Activated T-helper 1 cell treated with Interleukin-2 at 50 U/mL for 16 hours (primary cell): Measurements from ENCODE around the gene ZFHX2.

Experiments used
- DNase-seq: peaks from one replicate; pipeline ENCODE4 v3.0.0-alpha.2; 2020; ENCODE audit warnings: low read depth

The ZFHX2 gene

DNA sequence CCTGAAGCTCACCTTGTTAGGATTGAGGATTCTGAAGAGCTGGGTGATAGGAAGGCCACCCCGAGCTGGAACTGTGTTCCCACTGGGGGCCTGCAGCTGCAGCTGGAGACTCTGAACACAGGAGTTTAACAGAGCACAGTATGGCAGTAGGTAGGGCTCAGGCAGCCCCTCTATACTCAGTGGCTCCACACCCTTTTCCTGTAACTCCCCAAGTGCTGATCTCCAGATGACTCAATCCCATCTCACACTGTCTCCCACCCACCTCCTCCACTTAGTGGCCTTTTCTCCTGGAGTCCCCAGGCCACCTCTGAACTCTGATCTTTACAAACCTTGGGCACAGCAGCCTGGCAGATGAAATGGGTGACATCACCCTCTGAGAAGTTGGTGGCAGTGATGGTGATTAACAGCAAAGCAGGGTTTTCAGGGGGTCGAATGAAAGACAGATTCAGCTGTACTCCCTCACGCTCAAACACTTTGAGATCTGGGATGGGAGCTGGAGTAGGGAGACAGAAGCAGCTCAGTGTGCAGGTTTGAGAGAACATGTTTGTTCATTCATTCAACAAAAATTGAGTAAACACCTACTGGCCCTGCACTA, 8.5 kb upstream of the ZFHX2 start:
- DNase-seq: no peak

DNA sequence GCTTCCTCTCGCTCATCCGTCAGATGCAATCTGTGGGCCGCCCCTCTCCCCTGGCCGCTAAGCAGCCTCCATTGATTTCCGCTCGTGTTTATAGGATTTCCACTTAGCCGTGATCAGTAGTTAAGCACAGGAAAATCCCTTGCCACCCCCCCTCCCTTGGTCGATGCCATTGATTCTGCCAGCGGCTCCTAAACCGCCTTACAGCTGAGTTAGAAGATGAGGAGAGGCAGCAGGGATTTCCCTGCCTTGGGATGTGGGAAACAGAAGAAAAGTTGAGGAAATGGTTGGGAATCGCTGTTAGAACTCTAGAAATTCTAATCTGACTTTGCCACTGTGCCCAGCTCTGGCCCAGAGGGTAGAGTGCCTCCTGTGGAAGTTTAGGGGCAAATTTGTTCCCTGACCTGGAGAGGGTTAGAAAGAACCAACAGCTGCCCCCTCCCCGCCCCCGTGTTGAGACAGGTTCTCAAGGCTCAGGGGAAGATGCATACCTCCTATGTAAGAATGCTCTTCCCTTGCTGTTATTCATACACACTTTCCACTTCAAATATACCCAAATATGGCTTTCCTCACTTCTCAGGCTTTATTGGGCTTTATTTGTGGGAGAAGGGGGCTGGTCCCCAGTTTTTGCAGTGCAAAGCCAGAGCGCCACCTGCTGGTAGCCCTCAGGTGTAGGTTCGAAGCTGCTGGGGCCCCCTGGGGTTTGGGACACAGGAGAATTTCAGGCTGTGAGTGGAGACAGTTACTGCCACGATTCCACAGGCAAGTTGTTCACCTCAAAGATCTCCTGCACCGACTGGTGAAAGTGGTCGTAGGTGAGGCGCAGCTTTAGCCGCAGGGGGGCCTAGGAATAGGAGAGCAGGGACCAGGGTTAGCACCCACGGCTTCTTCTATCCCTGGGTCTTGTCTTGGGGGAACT, 7.7 kb upstream of the ZFHX2 start:
- DNase-seq: peak; percentile 47

DNA sequence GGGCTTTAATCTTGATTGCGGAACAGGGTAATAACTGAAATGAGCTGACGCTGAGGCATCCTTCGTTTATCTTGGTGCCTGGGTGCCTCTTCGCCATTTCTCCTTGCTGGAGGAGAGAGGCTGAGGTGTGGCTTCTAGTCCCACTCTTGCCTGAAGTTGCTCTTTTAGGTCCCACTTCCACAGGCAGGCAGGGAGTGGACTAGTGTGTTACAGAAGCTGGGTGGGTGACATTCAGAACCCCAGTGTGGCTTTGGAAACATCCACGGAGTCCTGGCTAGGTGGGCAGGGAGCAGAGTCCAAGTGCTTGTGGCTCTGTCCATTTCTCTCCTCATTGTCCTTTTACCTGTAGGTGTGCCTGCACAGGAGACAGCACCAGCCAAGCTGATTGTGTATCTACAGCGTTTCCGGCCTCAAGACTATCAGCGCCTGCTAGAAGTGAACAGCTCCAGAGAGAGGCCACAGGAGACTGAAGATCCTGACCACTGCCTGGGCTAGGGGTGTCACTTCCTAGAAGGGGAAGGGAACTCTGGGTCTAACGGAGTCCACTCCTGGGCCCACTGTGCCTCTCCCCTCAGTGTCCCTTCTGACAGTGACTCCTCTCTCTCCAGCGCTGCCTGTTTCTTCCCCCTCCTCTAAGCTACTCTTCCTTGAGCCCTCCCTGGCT, 6.9 kb upstream of the ZFHX2 start:
- DNase-seq: no peak

DNA sequence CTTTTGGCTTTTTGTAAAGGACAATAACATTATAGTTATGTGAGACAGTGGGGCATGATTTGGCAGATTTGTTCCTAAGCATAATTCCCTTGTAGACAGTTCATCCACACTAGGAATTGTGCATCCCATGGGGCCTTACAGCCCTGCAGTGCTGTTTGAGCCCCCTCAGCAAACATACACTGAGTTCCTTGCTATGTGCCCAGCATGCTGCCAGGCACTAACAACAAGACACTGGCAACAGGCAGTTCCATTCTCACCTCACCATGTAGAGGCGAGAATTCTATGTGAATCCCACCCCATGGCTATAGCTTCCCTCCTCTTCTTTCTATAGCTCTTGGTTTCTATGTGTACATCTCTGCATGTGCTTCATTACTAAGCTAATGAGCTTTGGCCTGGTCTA, 6.4 kb upstream of the ZFHX2 start:
- no peak for DNase-seq

GRCh38 chr14:23557521-23557920, 6.0 kb upstream of the ZFHX2 start:
- DNase-seq: no peak

- DNase-seq: no peak
Measured at GRCh38 chr14:23556700-23557440, 5.3 kb upstream of the ZFHX2 start.

DNA sequence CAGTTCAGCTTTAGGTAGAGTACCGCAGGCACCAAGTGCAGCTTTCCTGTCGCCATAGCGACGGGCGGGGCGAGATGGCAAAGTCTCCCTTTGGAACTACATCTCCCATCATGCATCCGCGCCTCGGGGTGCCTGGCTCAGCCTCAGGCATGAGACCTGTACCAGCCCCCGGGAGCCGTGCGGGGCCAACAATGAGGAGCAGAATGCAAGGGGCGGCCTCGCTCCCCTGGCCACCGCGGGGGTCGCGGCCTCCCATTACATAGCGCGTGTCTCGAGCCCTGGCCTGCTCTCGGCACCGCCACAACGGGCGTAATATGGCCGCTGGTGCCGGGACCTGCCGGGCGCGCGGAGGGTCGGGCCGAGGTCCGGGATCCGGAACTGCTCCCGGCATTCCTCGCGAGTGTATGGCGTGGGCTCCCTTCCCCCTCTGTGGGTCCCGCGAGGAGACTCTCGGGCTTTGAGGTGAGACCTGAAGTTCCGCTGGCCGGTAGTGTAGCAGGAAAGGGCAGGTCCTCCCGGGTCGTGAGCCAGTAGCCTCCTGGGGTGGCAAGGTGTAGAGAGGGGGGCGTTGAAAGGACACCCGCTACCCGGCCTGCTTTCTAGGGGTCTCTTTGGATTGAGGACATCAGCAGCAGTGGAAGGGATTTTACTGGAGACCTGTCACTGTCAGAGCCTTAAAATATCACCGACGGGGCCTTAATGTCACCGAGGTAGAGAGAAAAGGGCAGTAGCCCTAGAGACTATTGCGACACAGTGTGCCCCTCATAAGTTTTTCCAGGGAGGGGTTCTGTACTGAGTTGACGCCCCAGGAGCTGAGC, 4.5 kb upstream of the ZFHX2 start, which contains the start of gene THTPA:
Gene THTPA, plus strand, starts transcription at position 390 of the 818 bp plus-strand sequence. CDS start 487 bp downstream, outside the sequence.
- peak; percentile 81 for DNase-seq

- DNase-seq: no peak
Measured at GRCh38 chr14:23555533-23555881, 3.9 kb upstream of the ZFHX2 start.

DNA sequence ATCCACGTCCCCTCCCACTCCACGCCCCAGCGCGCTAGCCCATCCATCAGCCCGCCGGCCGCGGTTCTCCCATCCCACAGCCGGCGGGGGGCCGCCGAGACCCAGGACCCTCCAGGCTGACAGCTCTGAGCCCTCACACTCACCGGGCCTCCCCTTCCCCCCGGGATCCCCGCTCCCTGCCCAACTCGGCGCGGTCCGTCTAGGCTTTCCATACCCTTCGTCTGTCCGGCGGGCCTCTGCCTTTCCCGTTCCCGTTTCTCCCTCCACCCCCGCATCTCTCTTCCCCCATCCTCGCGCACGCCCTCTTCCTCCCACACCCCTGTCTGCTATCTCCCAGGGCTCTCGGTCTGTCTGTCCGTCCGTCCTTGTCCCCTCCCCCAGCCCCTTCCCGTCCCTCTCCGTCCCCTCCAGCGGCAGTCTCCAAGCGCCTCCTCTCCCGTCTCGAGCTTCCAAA, 726 bp downstream of the ZFHX2 start:
- no peak for DNase-seq

GRCh38 chr14:23550131-23550811, 1.3 kb downstream of the ZFHX2 start:
- no peak for DNase-seq

GRCh38 chr14:23548351-23549318, 2.9 kb downstream of the ZFHX2 start:
- DNase-seq: no peak

- DNase-seq: no peak
Measured at GRCh38 chr14:23547924-23548323, 3.6 kb downstream of the ZFHX2 start.

DNA sequence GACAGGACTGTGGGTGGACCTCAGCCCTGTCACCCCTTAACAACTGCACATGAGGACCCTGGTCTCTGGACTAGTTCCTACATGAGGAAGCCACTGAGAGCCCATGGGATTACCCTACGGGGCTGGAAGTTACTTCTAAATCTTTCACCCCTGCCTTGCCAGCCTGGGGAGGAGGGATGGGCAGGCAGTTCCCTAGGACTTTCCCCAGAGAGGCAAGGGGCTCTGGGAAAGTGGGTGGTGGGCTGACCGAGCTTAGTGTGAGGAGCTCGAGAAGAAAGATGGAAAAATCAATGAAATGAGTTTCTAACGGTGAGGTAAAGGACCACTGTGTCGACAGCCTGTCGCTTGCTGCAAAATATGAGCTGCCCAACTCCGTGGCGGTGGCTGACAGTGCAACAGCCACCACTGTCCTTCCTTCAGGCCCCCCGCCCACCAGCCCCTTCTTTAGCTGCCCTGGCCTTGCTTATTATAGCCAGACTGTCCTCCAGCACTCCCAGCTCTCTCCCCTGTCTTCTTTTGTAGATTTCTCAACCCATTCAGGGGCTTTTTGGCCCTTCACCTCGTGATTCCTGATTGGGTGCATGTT, 5.0 kb downstream of the ZFHX2 start:
- no peak for DNase-seq

DNA sequence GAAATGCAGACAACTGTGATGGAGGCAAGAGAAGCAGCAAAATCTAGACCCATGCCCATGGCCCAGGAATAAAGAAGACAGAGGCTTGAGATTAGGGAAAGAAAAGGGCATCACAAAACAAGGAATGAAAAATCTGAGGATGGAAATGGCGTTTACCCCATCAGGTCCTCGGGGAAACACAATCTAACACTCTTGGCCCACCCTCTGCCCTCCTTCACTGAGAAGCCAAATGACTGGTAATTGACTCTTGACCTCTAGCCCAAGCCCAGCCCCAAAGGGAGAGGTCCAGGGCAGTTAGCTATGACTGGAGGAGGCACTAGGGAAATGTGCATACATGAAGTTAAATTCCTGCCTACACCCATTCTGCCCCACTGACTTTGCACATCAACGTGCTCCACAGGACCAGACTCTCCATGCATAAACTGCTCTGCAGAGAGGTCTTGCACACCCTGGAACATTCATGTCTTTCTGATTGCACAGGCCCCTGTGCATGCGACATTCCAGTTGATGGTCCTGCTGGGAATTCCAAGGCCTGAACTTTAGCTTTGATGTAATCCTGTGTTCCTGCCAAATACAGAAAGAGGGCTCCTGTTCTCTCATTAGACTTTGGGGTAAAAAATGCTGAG, 5.7 kb downstream of the ZFHX2 start:
- DNase-seq: no peak

GRCh38 chr14:23544511-23545447, 6.8 kb downstream of the ZFHX2 start:
- DNase-seq: no peak

DNA sequence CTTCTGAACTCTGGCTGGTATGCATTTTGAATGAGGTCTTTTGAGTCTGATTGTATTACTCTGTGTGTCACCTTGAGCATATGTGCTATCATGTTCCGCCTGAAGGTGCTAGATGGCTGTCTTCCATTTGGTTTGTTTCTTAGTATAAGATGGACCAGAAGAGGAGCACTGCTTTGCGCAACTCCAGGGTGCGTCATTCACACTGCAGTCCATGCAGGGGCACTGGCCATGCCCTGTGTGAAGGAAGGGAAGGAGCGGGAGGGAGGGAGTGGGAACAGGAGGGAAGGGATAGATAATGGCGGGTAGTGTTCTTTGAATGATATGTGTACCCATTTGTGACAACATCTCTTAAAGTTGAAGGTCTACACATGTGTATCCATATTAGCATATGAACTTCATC, 8.2 kb downstream of the ZFHX2 start:
- DNase-seq: no peak

DNA sequence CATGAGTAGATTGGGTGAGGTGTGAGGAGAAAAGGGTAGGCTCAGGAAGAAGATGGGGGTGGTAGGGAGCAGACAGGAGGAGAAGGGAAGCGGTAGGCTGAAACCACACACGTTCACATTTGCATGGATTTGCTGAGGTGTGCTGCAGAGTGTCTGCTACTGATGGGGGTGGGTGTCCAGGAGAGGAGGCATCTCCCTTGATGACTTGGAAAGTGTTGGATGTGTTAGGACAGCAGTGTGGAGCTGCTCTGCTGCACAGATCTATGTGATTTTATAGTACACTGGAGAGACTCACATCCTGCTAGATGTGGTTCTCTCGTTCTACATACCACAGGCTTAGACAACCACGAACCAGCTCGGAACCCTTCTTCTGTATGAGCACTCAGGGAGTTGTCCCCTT, 9.3 kb downstream of the ZFHX2 start:
- DNase-seq: no peak

- DNase-seq: no peak
Measured at GRCh38 chr14:23540141-23540469, 11.5 kb downstream of the ZFHX2 start.
